Measurements from ENCODE around the gene EIF1AD.

- TF ChIP-seq, protein P1, sequence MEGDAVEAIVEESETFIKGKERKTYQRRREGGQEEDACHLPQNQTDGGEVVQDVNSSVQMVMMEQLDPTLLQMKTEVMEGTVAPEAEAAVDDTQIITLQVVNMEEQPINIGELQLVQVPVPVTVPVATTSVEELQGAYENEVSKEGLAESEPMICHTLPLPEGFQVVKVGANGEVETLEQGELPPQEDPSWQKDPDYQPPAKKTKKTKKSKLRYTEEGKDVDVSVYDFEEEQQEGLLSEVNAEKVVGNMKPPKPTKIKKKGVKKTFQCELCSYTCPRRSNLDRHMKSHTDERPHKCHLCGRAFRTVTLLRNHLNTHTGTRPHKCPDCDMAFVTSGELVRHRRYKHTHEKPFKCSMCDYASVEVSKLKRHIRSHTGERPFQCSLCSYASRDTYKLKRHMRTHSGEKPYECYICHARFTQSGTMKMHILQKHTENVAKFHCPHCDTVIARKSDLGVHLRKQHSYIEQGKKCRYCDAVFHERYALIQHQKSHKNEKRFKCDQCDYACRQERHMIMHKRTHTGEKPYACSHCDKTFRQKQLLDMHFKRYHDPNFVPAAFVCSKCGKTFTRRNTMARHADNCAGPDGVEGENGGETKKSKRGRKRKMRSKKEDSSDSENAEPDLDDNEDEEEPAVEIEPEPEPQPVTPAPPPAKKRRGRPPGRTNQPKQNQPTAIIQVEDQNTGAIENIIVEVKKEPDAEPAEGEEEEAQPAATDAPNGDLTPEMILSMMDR (conservative IDR thresholded peaks at IDR 0.05; ENCODE audit: low read length) = no peak
- no peak for TF ChIP-seq EZH2phosphoT487 (IDR thresholded peaks at IDR 0.05; ENCODE audit: borderline replicate concordance)
Observed at GRCh38 chr11:65965986-65966762, 35.8 kb downstream of the EIF1AD start.

Data from Loucy (cell line).